Activated T-cell treated with anti-CD3 and anti-CD28 coated beads for 24 hours (primary cell): ENCODE results near the gene SYNE4.
"Not testable (repeated sequence)": the region's sequence is repeated elsewhere in the genome, so short reads cannot be mapped to it uniquely, and the experiment has no call there.

ENCODE experiments used
- DNase-seq: peaks from one replicate; pipeline ENCODE4 v3.0.0-alpha.2; 2020; ENCODE audit warnings: low read depth

Gene SYNE4

DNA sequence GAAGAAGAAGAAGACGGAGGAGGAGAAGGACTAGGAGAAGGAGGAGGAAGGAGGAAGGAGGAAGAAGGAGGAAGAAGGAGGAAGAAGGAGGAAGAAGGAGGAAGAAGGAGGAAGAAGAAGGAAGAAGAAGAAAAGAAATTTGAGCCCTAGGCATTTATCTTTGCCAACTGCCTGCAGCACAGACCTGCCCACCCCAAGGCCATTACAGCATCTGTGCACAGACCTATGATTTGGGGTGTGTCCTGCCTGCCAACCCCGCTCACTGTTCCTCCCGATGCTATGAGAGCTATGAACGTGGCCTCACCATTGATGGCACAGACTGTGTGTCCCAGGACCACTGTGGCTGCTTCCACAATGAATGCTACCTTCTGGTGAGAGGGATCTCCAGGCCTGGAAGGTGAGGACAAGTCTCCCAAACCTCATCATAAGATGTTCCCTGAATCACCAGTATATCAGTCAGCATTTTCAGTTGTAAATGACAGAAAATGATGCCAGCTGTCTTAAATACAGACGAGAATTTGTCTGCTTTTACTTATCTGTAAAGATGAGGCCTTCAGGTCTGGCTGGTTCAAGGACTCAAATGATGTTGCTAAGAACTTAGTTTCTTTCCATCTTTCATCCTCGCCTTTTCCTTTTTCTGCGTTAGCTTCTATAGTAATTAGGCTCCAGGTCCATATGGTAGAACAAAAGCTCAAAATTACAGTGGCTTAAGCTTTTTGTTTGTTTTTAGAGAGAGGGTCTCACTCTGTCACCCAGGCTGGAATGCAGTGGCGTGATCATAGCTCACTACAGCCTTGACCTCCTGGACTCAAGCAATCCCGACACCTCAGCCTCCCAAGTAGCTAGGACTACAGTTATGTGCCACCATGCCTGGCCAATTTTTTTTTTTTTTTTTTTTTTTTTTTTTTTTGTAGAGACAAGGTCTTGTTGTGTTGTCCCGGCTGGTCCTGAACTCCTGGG is 17.6 kb downstream of the SYNE4 start:
- no peak for DNase-seq

DNA sequence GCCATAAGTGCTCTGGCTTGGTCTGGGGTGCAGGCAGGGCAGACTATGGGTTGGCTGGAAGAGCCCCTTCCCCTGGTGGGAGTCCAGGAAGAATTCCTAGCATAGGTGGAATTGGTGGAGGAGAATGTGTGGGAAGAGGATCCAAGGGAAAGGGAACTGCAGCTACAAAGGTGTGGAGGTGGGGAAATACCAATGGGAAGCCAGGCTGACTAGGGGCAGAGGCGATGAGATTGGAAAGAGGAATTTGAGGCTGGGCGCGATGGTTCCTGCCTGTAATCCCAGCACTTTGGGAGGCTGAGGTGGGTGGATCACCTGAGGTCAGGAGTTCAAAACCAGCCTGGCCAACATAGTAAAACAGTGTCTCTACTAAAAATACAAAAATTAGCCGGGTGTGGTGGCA is 18.5 kb downstream of the SYNE4 start:
- DNase-seq: no peak

- DNase-seq: no peak
Observed at GRCh38 chr19:35988824-35989223, 19.8 kb downstream of the SYNE4 start.

GRCh38 chr19:35987571-35987896 is 21.1 kb downstream of the SYNE4 start:
- no peak for DNase-seq

GRCh38 chr19:35986664-35987570 is 21.7 kb downstream of the SYNE4 start:
- DNase-seq: no peak

GRCh38 chr19:35986111-35986510 is 22.5 kb downstream of the SYNE4 start:
- DNase-seq: no peak

DNA sequence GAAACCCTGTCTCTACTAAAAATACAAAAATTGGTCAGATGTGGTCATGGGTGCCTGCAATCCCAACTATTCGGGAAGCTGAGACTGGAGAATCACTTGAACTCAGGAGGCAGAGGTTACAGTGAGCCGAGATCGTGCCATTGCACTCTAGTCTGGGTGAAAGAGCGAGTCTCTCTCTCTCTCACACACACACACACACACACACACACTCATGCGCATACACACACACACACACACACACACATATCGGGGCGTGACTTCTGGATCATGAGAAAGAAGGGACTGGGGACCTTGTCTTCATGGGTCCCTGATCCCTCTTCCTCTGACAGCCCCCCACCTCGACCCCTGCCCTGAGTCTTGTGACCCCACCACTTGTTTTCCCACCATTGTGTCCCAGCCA is 25.4 kb downstream of the SYNE4 start:
- DNase-seq: no peak

DNA sequence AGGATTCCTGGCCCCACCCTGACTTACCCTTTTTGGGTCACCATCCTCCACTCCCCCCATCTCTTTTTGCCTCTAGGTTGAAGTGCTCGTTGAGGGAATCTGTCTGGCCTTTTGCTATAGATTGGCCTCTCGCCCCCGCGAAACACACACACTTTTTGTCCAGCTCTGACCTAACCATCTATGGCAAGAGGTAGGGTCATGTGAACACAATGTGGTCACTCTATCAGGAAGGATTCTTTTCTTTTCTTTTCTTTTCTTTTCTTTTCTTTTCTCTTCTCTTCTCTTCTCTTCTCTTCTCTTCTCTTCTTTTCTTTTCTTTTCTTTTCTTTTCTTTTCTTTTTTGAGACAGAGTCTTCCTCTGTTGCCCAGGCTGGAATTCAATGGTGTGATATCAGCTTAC is 27.6 kb downstream of the SYNE4 start:
- not testable (repeated sequence) for DNase-seq

DNA sequence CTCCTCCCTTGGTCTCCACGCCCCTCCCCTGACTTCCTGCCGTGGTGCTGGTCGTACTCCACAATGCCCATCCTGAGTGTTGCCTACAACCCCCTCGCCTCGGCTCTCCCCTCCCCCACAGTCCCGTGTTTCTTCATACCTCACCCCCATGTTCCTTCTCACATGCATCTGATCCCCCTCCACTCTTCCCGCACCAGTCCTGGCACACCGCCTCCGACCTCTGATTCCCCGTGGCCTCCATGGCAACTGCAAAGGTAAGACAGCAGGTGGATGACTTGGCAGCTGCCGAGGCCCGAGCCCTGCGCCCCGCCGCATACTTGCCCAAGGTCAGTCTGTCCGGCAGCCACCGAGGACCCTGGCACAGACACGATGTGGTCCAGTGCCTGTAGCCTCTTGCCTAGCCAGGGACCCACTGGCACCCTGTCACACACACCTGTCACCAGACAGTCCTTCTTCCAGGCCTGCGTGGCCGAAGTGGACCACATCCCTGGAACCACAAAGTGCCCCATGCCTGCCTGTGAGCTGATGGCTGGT is 29.7 kb downstream of the SYNE4 start:
- DNase-seq: no peak

DNA sequence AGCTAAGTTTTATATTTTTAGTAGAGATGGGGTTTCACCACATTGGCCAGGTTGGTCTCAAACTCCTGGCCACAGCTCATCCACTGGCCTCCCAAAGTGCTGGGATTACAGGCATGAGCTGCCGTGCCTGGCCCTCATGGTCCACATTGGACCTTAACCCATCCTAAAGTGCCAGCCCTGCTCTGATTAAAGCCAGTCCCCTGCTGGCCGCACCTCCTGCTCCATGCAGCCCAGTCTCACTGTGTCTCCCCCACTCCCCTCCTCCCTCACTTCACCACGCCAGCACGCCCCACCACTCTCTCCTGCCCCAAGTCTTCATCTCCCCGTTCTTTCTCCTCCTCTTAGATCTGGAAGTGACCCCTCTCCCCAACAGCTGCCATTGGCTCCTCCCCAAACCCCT is 30.3 kb downstream of the SYNE4 start:
- DNase-seq: no peak

DNA sequence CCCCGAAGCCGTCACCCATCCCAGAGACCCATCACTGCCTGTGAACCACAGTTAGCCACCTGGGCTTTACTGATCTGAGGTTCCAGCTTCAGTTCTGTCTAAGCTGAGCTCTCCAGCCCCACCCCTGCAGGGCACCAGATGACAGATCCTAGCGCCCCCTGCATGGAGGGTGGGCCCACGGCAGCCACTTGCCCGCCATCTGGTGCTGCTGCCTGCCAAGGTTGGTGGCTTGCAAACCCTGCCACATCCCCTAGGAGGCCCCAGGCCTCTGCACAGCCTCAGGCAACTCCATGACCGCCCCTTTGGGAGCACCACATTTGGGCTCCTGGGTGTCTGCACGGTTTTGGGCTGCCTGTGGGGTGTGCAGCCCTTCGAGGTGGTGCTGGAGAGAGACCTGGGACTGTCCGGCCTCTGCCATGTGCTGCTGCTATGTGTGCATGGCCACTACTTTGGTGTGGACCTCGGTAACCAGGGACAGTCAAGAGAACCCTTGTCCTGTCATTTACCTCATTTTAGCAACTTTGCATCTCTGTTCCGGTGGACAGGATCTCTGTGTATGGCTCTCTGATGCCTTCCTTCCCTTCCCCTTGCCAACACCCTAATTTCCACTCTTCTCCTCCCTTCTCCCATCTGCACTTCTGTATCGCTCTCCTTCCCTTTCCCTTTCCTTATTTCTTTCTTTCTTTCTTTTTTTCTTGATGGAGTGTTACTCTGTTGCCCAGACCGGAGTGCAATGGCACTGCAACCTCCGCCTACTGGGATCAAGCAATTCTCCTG is 31.0 kb downstream of the SYNE4 start:
- no peak for DNase-seq

GRCh38 chr19:35975608-35976214 is 32.9 kb downstream of the SYNE4 start:
- no peak for DNase-seq

- no peak for DNase-seq
Observed at GRCh38 chr19:35973487-35973886, 35.1 kb downstream of the SYNE4 start.

- DNase-seq: no peak
Observed at GRCh38 chr19:35966771-35967170, 41.8 kb downstream of the SYNE4 start.

DNA sequence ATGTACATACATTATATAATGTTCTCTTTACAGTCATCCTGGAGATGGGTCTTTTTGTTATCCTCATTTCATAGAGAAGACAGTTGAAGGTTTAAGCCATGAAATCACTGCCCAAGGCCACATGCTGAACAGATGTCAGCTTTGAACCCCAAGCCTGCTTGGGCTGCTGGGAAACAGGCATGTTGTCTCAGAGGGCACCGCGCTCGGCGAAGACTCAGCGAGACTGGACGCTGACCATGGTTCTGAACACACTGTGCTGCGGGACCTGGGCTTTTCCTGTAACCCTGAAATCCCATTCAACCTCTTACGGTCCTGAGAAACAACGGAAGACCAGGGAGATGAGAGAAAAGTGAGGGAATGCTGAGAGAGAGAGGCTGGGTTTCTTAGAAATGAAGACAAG is 45.1 kb downstream of the SYNE4 start:
- DNase-seq: no peak

DNA sequence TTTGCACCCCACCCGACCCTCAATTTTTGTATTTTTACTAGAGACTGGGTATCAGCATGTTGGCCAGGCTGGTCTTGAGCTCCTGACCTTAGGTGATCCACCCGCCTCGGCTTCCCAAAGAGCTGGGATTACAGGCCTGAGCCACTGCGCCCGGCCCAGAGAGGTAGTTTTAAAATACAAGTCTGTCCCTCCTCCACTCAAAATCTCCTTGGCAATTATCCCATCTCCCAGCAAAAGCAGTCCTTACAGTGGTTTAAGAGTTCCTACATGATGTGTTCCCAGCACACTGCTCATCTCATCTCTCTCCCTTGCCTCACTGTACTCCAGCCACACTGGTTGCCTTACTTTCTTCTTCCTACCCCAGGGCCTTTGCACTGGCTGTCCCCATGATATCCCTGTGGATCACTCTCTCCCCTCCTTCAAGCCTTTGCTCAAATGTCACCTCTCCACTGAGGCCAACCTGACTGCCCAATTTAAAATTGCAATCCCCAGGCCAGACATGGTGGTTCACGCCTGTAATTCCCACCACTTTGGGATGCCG is 48.1 kb downstream of the SYNE4 start:
- no peak for DNase-seq

DNA sequence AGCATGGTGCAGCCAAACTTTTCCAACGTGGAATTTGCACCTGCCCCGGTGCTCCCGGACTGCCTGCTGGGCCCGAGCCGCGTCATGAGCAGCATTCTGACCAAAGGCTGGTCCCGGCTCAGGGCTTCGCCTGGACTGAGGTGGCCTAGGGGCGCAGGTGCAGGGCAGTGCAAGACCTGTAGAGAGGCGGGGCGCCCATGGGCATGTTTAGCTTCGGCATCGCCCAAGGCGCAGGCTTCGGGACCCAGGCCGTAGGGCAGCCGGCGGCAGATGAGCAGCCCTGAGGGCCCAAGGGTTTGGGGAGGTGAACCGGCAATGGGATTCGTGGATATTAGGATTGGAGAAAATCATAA is 48.7 kb downstream of the SYNE4 start:
- DNase-seq: no peak

GRCh38 chr19:35959040-35959967 is 49.3 kb downstream of the SYNE4 start:
- peak; percentile 52 for DNase-seq

DNA sequence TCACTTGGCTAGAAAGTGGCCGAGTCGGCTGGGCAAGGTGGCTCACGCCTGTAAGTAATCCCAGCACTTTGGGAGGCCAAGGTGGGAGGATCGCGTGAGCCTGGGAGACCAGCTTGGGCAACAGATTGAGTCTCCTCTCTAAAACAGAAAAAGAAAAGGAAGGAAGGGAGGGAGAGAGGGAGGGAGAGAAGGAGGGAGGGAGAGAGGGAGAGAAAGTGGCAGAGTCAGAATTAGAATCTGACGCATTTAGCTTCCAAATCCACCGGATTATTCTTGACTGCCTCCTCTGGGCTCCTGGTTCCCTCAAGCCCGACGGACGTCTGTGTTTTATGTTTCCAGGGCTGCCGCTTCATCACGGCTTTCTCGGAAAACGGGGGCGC is 50.0 kb downstream of the SYNE4 start:
- DNase-seq: no peak

GRCh38 chr19:35957411-35957810 is 51.2 kb downstream of the SYNE4 start:
- DNase-seq: not testable (repeated sequence)
